ENCODE results near the gene STOML1. TPM values are rescaled to one million over a fixed set of nuclear protein-coding genes. Genes with fewer than 3 reads are reported as not detected.

The STOML1 gene
- total RNA-seq, 1 experiment from 2014 or later = 5.0 TPM

- Histone ChIP-seq H3K9ac (ENCODE audit: low read length) (no peak overlapping the region), H4K20me1 (ENCODE audit: insufficient read depth) (no peaks in the 10 kb centered on the region), H3K4me3 (replicated peaks in 1 of 2; ENCODE audit: low read depth in 1 of 2, low read length in 2 of 2) (no peak overlapping the region), H3K4me2 (ENCODE audit: low read length) (no peak overlapping the region), H3K27me3 (ENCODE audit: insufficient read depth, low read length) (no peaks in the 10 kb centered on the region), H3K4me1 (ENCODE audit: control insufficient read depth in 1 of 2, insufficient read depth in 2 of 2, low read length in 2 of 2) (peaks cover 15 to 22% of the 10 kb centered on the region in 2 experiments), H3K79me2 (ENCODE audit: insufficient read depth, low read length) (no peaks in the 10 kb centered on the region), H3K9me3 (ENCODE audit: control insufficient read depth in 1 of 2, insufficient read depth in 1 of 2, low read depth in 1 of 2, low read length in 2 of 2) (no peaks in the 10 kb centered on the region), H3K9me2 (ENCODE audit: insufficient read depth) (no peaks in the 10 kb centered on the region), H3K27ac (ENCODE audit: low read depth, low read length) (no peak overlapping the region), H2AFZ (ENCODE audit: low read depth, low read length, poor library complexity, severe bottlenecking) (no peak overlapping the region), H3K36me3 (ENCODE audit: control insufficient read depth in 1 of 2, insufficient read depth in 2 of 2, low read length in 2 of 2) (no peaks in the 10 kb centered on the region)
- DNase-seq (ENCODE audit: low read depth, low spot score) (no peak), ATAC-seq (no peak)
- no TSS peak for BruUV-seq (replicated peaks)
- POLR2A ChIA-PET = no interaction called here
- CTCF ChIA-PET = no interaction called here
- RAD21 ChIA-PET (ENCODE audit: low non-redundant PET in 1 of 2, low total read pairs in 2 of 2, uncharacterized antibody in 2 of 2, unreplicated experiment in 2 of 2) = no interaction called here
- intact Hi-C loops (cut with micrococcal nuclease) = no loop called here
- TF ChIP-seq RAD21 (IDR thresholded peaks at IDR 0.05; ENCODE audit: low read depth) = no peak
- no peak for TF ChIP-seq POLR2AphosphoS5 (IDR thresholded peaks at IDR 0.05; ENCODE audit: low read depth, low read length)
- no peak for TF ChIP-seq MAX (IDR thresholded peaks at IDR 0.05)
- no peak for TF ChIP-seq YY1 (IDR thresholded peaks at IDR 0.05; ENCODE audit: extremely low read depth, insufficient replicate concordance, low read depth, low read length)
- no peak for TF ChIP-seq SRF (IDR thresholded peaks at IDR 0.05; ENCODE audit: low read depth)
- TF ChIP-seq EZH2phosphoT487 (IDR thresholded peaks at IDR 0.05; ENCODE audit: borderline replicate concordance) = no peak
- no peak for TF ChIP-seq CEBPB (IDR thresholded peaks at IDR 0.05; ENCODE audit: low read depth)
- no peak for TF ChIP-seq ZBTB33 (IDR thresholded peaks at IDR 0.05; ENCODE audit: extremely low read depth, insufficient replicate concordance, low read length)
- no peak for TF ChIP-seq ATF3 (IDR thresholded peaks at IDR 0.05)
- TF ChIP-seq EZH2 (IDR thresholded peaks at IDR 0.05) = no peak
- no peak for TF ChIP-seq POLR2A (IDR thresholded peaks at IDR 0.05; ENCODE audit: borderline replicate concordance, extremely low read depth, insufficient read depth, insufficient read length)
- no peak for TF ChIP-seq EGR1 (IDR thresholded peaks at IDR 0.05; ENCODE audit: low read depth)
- no peak for TF ChIP-seq SIN3A (IDR thresholded peaks at IDR 0.05; ENCODE audit: low read depth)
- no peak for TF ChIP-seq TCF7L2 (IDR thresholded peaks at IDR 0.05; ENCODE audit: borderline replicate concordance, extremely low read depth, insufficient read depth, insufficient read length)
- TF ChIP-seq SP1 (IDR thresholded peaks at IDR 0.05; ENCODE audit: low read depth) = no peak
- TF ChIP-seq ELF1 (IDR thresholded peaks at IDR 0.05; ENCODE audit: borderline replicate concordance, low read depth) = no peak
- no peak for TF ChIP-seq CTCF (IDR thresholded peaks at IDR 0.05 in 2 of 3, conservative IDR thresholded peaks at IDR 0.05 in 1 of 3; ENCODE audit: borderline replicate concordance in 1 of 3, insufficient read depth in 1 of 3, low read depth in 2 of 3, low read length in 2 of 3)
Observed at GRCh38 chr15:73930790-73931281, 61.3 kb downstream of the STOML1 start.

All from HCT116 (cell line).